ENCODE results near the gene GPR162. TPM values are rescaled to one million over a fixed set of nuclear protein-coding genes. Genes with fewer than 3 reads are reported as not detected.

The GPR162 gene
- total and polyA plus RNA-seq, 2 of the 4 experiments (the other 2 are of a cell fraction) = 2.9 to 6.0 TPM

DNA sequence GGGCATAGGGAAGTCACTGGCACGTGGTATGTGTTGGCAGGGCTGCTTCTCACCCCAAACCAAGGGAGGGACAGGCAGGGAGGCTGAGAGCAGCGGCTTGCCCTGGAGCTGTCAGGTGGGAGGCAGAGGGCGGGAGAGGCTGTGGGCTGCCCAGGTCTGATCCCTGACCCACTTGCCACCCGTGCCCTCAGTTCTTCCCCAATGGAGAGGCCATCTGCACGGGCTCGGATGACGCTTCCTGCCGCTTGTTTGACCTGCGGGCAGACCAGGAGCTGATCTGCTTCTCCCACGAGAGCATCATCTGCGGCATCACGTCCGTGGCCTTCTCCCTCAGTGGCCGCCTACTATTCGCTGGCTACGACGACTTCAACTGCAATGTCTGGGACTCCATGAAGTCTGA is 23.8 kb downstream of the GPR162 start:
- H2BK120ac ChIP-seq (ENCODE audit: low read depth, low read length) = no peak overlapping the region
- H4K8ac ChIP-seq (ENCODE audit: low read depth in 2 of 2, low read length in 2 of 2) = no peak overlapping the region
- H3K56ac ChIP-seq (ENCODE audit: extremely low read depth, insufficient read depth, low read length) = no peak overlapping the region
- peaks cover 6 to 20% of the 10 kb centered on the region in 2 experiments; a peak in 3 of 4 replicates for H3K79me1 ChIP-seq (ENCODE audit: low read depth in 1 of 2, low read length in 2 of 2)
- no peak overlapping the region for H3K4ac ChIP-seq (ENCODE audit: low read depth, low read length)
- no peak overlapping the region for H4K5ac ChIP-seq (ENCODE audit: low read depth, low read length)
- H3K36me3 ChIP-seq (ENCODE audit: control insufficient read depth, insufficient read depth, low read length) = peaks cover 62% of the 10 kb centered on the region
- H3K18ac ChIP-seq (ENCODE audit: low read depth, low read length) = no peak overlapping the region
- no peak overlapping the region for H3K27ac ChIP-seq (ENCODE audit: insufficient read depth, low read length)
- H2BK15ac ChIP-seq (ENCODE audit: low read depth, low read length) = no peak overlapping the region
- H2BK20ac ChIP-seq (ENCODE audit: low read depth, low read length) = no peak overlapping the region
- intact Hi-C loops (cut with micrococcal nuclease) (no loop called here), in situ Hi-C loops (cut with MboI; ENCODE audit: low sequenced_read_pairs) (no loop called here), dilution Hi-C loops (cut with HindIII; ENCODE audit: low sequenced_read_pairs, unreplicated experiment) (no loop called here)
- H2BK5ac ChIP-seq (ENCODE audit: low read depth, low read length, poor library complexity, severe bottlenecking) = no peak overlapping the region
- WGBS, 2 experiments (ENCODE audit: extremely low coverage in 2 of 2, insufficient read length in 1 of 2) = 90% methylated on average over 7 of the region's 17 CpGs; no CpG with 5 or more reads in 1 of the 2 experiments
- no peaks in the 10 kb centered on the region for H3K27me3 ChIP-seq (ENCODE audit: control insufficient read depth, insufficient read depth, low read length)
- no peak overlapping the region for H2AK9ac ChIP-seq (replicated peaks; ENCODE audit: low read depth, low read length, poor library complexity)
- H3K4me3 ChIP-seq (ENCODE audit: insufficient read depth, low read depth, low read length) = no peak overlapping the region
- H4K91ac ChIP-seq (ENCODE audit: insufficient read depth, low read depth, low read length) = no peak overlapping the region
- no peak overlapping the region for H3K9ac ChIP-seq (ENCODE audit: low read depth, low read length)
- H3K14ac ChIP-seq (replicated peaks; ENCODE audit: low read depth, low read length) = no peak overlapping the region
- no peak overlapping the region for H3K23ac ChIP-seq (ENCODE audit: low read depth, low read length)
- BruUV-seq (replicated peaks) = no TSS peak
- ChIA-PET POLR2A (ENCODE audit: unreplicated experiment) (no interaction called here), CTCF (no interaction called here)
- H4K20me1 ChIP-seq (ENCODE audit: insufficient read depth, low read length) = no peaks in the 10 kb centered on the region; the same call in 1 of the 2 replicates
- DNase-seq (no peak), ATAC-seq (ENCODE audit: low read depth) (no peak)
- H2AK5ac ChIP-seq (ENCODE audit: low read depth, low read length) = no peak overlapping the region
- H3K4me2 ChIP-seq (ENCODE audit: low read depth, low read length) = no peak overlapping the region
- TF ChIP-seq MXI1 (IDR thresholded peaks at IDR 0.05; ENCODE audit: borderline replicate concordance, low read depth, low read length) (no peak), CHD1 (IDR thresholded peaks at IDR 0.05; ENCODE audit: low read depth, low read length) (no peak), BHLHE40 (IDR thresholded peaks at IDR 0.05; ENCODE audit: low read depth, low read length) (no peak), RAD21 (IDR thresholded peaks at IDR 0.05; ENCODE audit: low read length) (no peak), RFX5 (IDR thresholded peaks at IDR 0.05; ENCODE audit: low read depth, low read length) (no peak), NFE2L2 (IDR thresholded peaks at IDR 0.05; ENCODE audit: low read depth, low read length) (no peak), MAFK (IDR thresholded peaks at IDR 0.05; ENCODE audit: low read depth, low read length) (no peak), ELK1 (IDR thresholded peaks at IDR 0.05; ENCODE audit: borderline replicate concordance, low read depth, low read length) (no peak), CTCF (conservative IDR thresholded peaks at IDR 0.05; ENCODE audit: low read depth, low read length) (no peak), RCOR1 (IDR thresholded peaks at IDR 0.05; ENCODE audit: insufficient replicate concordance, low read length) (no peak), MAZ (IDR thresholded peaks at IDR 0.05; ENCODE audit: borderline replicate concordance, low read depth, low read length) (no peak), SMC3 (IDR thresholded peaks at IDR 0.05; ENCODE audit: low read depth, low read length) (no peak), POLR2A (IDR thresholded peaks at IDR 0.05; ENCODE audit: low read depth, low read length) (no peak)
- no peaks in the 10 kb centered on the region for H3K9me3 ChIP-seq (ENCODE audit: control insufficient read depth, insufficient read depth, low read length)
- no peak overlapping the region for H2AFZ ChIP-seq (replicated peaks; ENCODE audit: low read length, poor library complexity)
- H3K4me1 ChIP-seq (ENCODE audit: control insufficient read depth, insufficient read depth, low read length) = no peaks in the 10 kb centered on the region
- no peaks in the 10 kb centered on the region for H3K9me1 ChIP-seq (ENCODE audit: insufficient read depth, low read length)

Data from IMR-90 (cell line).